HL-60 (cell line): Measurements from ENCODE around the gene CTSL.
"Not testable (repeated sequence)": the region's sequence is repeated elsewhere in the genome, so short reads cannot be mapped to it uniquely, and the experiment has no call there.

ENCODE experiments used
- CTCF ChIP-seq: IDR thresholded peaks from one replicate; pipeline ENCODE4 v1.5.1; 2011; ENCODE audit warnings: low read length, control low read depth, inconsistent platforms; ENCODE audit not compliant: insufficient read depth
- GABPA ChIP-seq: IDR thresholded peaks from 2 replicates; pipeline ENCODE4 v1.6.1; 2012; ENCODE audit warnings: low read depth
- POLR2AphosphoS5 ChIP-seq: IDR thresholded peaks from 2 replicates; pipeline ENCODE4 v1.6.1; 2012; ENCODE audit warnings: low read depth
- REST ChIP-seq: IDR thresholded peaks from 2 replicates; pipeline ENCODE4 v1.6.1; 2012; ENCODE audit warnings: low read depth; ENCODE audit not compliant: insufficient replicate concordance

- not testable (repeated sequence) for TF ChIP-seq CTCF, REST, GABPA, POLR2AphosphoS5
Observed at GRCh38 chr9:87759980-87760379, 34.1 kb downstream of the CTSL start.
